GM12865 (cell line): ENCODE results near the gene COPS3.
"Not testable (repeated sequence)": the region's sequence is repeated elsewhere in the genome, so short reads cannot be mapped to it uniquely, and the experiment has no call there.

ENCODE experiments used
- DNase-seq: peaks from one replicate; pipeline ENCODE4 v3.0.0; 2010; ENCODE audit warnings: low read depth
- H3K4me3 ChIP-seq: 2 replicates; pipeline ENCODE4 v1.5.1; 2011; ENCODE audit warnings: mild to moderate bottlenecking, low read depth, low read length, control low read depth
- CTCF ChIP-seq: IDR thresholded peaks from 2 replicates; pipeline ENCODE4 v1.5.1; 2011; ENCODE audit warnings: low read length, control low read depth, low read depth, inconsistent platforms; ENCODE audit not compliant: insufficient read depth; ENCODE audit errors: missing control alignments

COPS3 gene

GRCh38 chr17:17313350-17313991, 32.4 kb upstream of the COPS3 start:
- peak; percentile 85 for DNase-seq
- TF ChIP-seq CTCF, result peak; percentile 84
- H3K4me3 ChIP-seq, result no peak overlapping the region

- no peak overlapping the region for H3K4me3 ChIP-seq
- DNase-seq, result no peak
- no peak for TF ChIP-seq CTCF
These were observed 28.3 kb upstream of the COPS3 start for GRCh38 chr17:17309356-17309755.

DNA sequence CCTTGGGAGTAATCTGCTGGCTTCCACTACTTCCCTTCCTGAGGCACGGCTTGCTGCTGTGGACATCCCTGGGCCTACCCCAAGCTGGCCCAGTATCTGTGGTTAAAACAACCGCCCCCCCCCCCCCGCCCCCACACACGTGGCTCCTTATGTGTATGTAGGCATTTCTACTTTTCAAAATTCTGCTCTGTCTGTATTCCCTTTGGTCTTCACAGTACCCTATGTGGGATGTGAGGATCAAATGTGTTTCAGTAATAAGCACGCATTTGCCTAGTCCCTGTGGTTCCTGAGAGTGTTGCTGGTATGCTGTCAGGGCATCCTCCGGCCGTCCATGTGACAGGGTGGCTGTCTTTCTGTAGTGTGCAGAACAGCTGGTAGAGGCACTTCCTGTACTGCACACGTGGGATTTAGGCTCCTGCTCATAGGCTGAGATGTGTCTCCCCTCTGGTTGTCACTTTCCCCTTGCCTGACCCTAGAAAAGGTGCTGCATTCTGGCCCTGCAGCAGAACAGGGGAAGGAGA, 24.3 kb upstream of the COPS3 start:
- H3K4me3 ChIP-seq, result no peak overlapping the region
- peak; percentile 87 for DNase-seq
- no peak for TF ChIP-seq CTCF

GRCh38 chr17:17304521-17304985, 23.5 kb upstream of the COPS3 start:
- no peak for TF ChIP-seq CTCF
- no peak overlapping the region for H3K4me3 ChIP-seq
- peak; percentile 31 for DNase-seq

- no peak for DNase-seq
- peak overlapping the region; percentile 62 for H3K4me3 ChIP-seq
- TF ChIP-seq CTCF, result no peak
These were observed 22.9 kb upstream of the COPS3 start for GRCh38 chr17:17303847-17304490.

DNA sequence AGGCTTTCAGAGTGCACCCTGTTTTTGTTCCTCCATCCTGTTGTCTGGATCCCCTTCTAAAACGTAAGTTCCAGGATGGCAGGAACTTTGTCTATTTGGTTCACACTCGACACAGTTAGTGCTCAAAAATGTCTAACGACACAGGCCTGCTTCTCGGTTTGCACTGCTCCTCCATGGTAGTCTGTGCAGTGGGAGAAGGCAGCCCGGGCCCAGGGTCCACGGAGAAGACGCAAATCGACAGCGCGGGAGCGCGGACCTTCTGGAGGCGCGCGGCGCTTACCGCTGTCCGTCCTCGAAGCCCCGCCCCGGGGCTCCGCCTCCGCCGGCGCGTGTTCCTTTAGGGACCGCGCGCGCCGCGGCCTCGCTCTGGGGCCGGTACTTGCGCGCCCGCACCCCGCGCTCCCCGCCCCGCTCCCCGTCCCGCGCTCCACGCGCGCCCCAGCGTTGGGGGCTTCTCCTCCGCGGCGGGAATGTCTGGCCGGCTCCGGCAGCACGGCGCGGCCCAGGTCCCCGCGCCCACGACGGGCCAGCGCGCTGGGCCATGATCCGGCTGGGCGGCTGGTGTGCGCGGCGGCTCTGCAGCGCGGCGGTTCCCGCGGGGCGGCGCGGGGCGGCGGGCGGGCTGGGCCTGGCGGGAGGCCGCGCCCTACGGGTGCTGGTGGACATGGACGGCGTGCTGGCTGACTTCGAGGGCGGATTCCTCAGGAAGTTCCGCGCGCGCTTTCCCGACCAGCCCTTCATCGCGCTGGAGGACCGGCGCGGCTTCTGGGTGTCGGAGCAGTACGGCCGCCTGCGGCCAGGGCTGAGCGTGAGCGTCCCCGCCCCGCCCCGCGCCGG, 22.2 kb upstream of the COPS3 start, which contains the start of gene NT5M:
Gene NT5M (plus strand): TSS at position 364 of the 837 bp plus-strand sequence. CDS start 178 bp downstream, at position 542.
- no peak for TF ChIP-seq CTCF
- DNase-seq, result peak; percentile 84
- peak within 1 kb of the TSS; percentile 62 for H3K4me3 ChIP-seq

- H3K4me3 ChIP-seq, DNase-seq: not testable (repeated sequence)
These were observed 20.6 kb upstream of the COPS3 start for GRCh38 chr17:17301659-17302058.
